Karpas-422 (cell line): Measurements from ENCODE around the gene NTM. TPM values are rescaled to one million over a fixed set of nuclear protein-coding genes. Genes with fewer than 3 reads are reported as not detected.

Experiments
- DNase-seq: peaks from one replicate; pipeline ENCODE4 v3.0.0-alpha.2; 2015
- H2AFZ ChIP-seq: fragments of 200-600 bp; sonication (generic); 2 replicates; pipeline ENCODE4 v1.6.1; 2014; ENCODE audit warnings: antibody characterized with exemption, low read length, mixed read lengths
- H3K27ac ChIP-seq: fragments of 200-600 bp; sonication (generic); 2 replicates; pipeline ENCODE4 v1.5.1; 2014; ENCODE audit warnings: mild to moderate bottlenecking, low read length, moderate library complexity
- H3K27me3 ChIP-seq: fragments of 200-600 bp; sonication (generic); 2 replicates; pipeline ENCODE4 v1.6.1; 2014; ENCODE audit warnings: low read length, mixed read lengths
- H3K36me3 ChIP-seq: fragments of 200-600 bp; sonication (generic); 2 replicates; pipeline ENCODE4 v1.6.1; 2014; ENCODE audit warnings: low read length, mixed read lengths; ENCODE audit not compliant: insufficient read depth
- H3K4me1 ChIP-seq: fragments of 200-600 bp; sonication (generic); 2 replicates; pipeline ENCODE4 v1.6.1; 2014; ENCODE audit warnings: mild to moderate bottlenecking, low read length, mixed read lengths
- H3K4me2 ChIP-seq: fragments of 200-600 bp; sonication (generic); 2 replicates; pipeline ENCODE4 v1.6.1; 2014; ENCODE audit warnings: low read length, low read depth, mild to moderate bottlenecking; ENCODE audit not compliant: poor library complexity, severe bottlenecking
- H3K4me3 ChIP-seq: fragments of 200-600 bp; sonication (generic); 2 replicates; pipeline ENCODE4 v1.5.1; 2014; ENCODE audit warnings: mild to moderate bottlenecking, antibody characterized with exemption, low read length, mixed read lengths
- H3K79me2 ChIP-seq: fragments of 200-600 bp; sonication (generic); 2 replicates; pipeline ENCODE4 v1.6.1; 2014; ENCODE audit warnings: mild to moderate bottlenecking, low read length, mixed read lengths
- H3K9ac ChIP-seq: fragments of 200-600 bp; sonication (generic); 2 replicates; pipeline ENCODE4 v1.6.0; 2014; ENCODE audit warnings: low read length
- H3K9me2 ChIP-seq: fragments of 200-600 bp; sonication (generic), shearing (Covaris generic); replicated peaks from 2 replicates; pipeline ENCODE4 v1.6.0; 2014; ENCODE audit warnings: mild to moderate bottlenecking, low read length, moderate library complexity; ENCODE audit not compliant: insufficient read depth
- H3K9me3 ChIP-seq: fragments of 300-700, 200-600 bp; sonication (generic); 2 replicates; pipeline ENCODE4 v1.6.1; 2014; ENCODE audit warnings: low read length, mixed read lengths
- H4K20me1 ChIP-seq: fragments of 200-600 bp; sonication (generic); 2 replicates; pipeline ENCODE4 v1.6.1; 2014; ENCODE audit warnings: mild to moderate bottlenecking, antibody characterized with exemption, low read length, low read depth; ENCODE audit not compliant: insufficient read depth
- total RNA-seq: library from RNA; depleted of rRNA; stranded (reverse); fragments of >200 nt; shearing (Covaris generic); gene quantifications from 2 replicates; pipeline ENCODE4 v1.2.3, GENCODE V29; 2014; ENCODE audit warnings: low replicate concordance

The NTM gene
- total RNA-seq, 1 experiment from 2014 or later: not detected

GRCh38 chr11:131809203-131809918 is 438.9 kb downstream of the NTM start:
- Histone ChIP-seq H3K4me2 (no peak overlapping the region), H3K9me3 (no peaks in the 10 kb centered on the region), H4K20me1 (no peaks in the 10 kb centered on the region), H3K9ac (no peak overlapping the region), H3K27ac (no peak overlapping the region), H3K27me3 (no peaks in the 10 kb centered on the region), H3K36me3 (no peaks in the 10 kb centered on the region), H2AFZ (no peak overlapping the region), H3K4me1 (no peaks in the 10 kb centered on the region), H3K4me3 (no peak overlapping the region), H3K9me2 (no peaks in the 10 kb centered on the region), H3K79me2 (no peaks in the 10 kb centered on the region)
- no peak for DNase-seq

GRCh38 chr11:131810541-131810940 is 440.1 kb downstream of the NTM start:
- no peaks in the 10 kb centered on the region for H3K9me2 ChIP-seq
- no peaks in the 10 kb centered on the region for H3K27me3 ChIP-seq
- no peaks in the 10 kb centered on the region for H3K9me3 ChIP-seq
- H3K4me3 ChIP-seq: no peak overlapping the region
- H3K9ac ChIP-seq: no peak overlapping the region
- no peak overlapping the region for H3K27ac ChIP-seq
- H3K4me1 ChIP-seq: no peaks in the 10 kb centered on the region
- no peak overlapping the region for H3K4me2 ChIP-seq
- no peak for DNase-seq
- no peaks in the 10 kb centered on the region for H3K36me3 ChIP-seq
- H3K79me2 ChIP-seq: no peaks in the 10 kb centered on the region
- no peak overlapping the region for H2AFZ ChIP-seq
- H4K20me1 ChIP-seq: no peaks in the 10 kb centered on the region

GRCh38 chr11:131811383-131811782 is 441.0 kb downstream of the NTM start:
- DNase-seq: no peak

GRCh38 chr11:131814108-131814507 is 443.7 kb downstream of the NTM start:
- no peaks in the 10 kb centered on the region for H3K9me3 ChIP-seq
- H4K20me1 ChIP-seq: no peaks in the 10 kb centered on the region
- H3K36me3 ChIP-seq: no peaks in the 10 kb centered on the region
- no peak overlapping the region for H3K9ac ChIP-seq
- no peak overlapping the region for H3K27ac ChIP-seq
- no peaks in the 10 kb centered on the region for H3K4me1 ChIP-seq
- H3K79me2 ChIP-seq: no peaks in the 10 kb centered on the region
- H3K27me3 ChIP-seq: no peaks in the 10 kb centered on the region
- no peak for DNase-seq
- H3K4me2 ChIP-seq: no peak overlapping the region
- no peaks in the 10 kb centered on the region for H3K9me2 ChIP-seq
- H3K4me3 ChIP-seq: no peak overlapping the region
- H2AFZ ChIP-seq: no peak overlapping the region

More at GRCh38 chr11:131811383-131811782, 441.0 kb downstream of the NTM start:
- Histone ChIP-seq H2AFZ (no peak overlapping the region), H3K79me2 (no peaks in the 10 kb centered on the region), H3K9me2 (no peaks in the 10 kb centered on the region), H3K9ac (no peak overlapping the region), H3K9me3 (no peaks in the 10 kb centered on the region), H3K4me1 (no peaks in the 10 kb centered on the region), H3K4me2 (no peak overlapping the region), H3K36me3 (no peaks in the 10 kb centered on the region), H3K27me3 (no peaks in the 10 kb centered on the region), H3K4me3 (no peak overlapping the region), H3K27ac (no peak overlapping the region), H4K20me1 (no peaks in the 10 kb centered on the region)

- Histone ChIP-seq H2AFZ (no peak overlapping the region), H3K9me3 (no peaks in the 10 kb centered on the region), H3K79me2 (no peaks in the 10 kb centered on the region), H4K20me1 (no peaks in the 10 kb centered on the region), H3K9ac (no peak overlapping the region), H3K27me3 (no peaks in the 10 kb centered on the region), H3K4me2 (no peak overlapping the region), H3K27ac (no peak overlapping the region), H3K36me3 (no peaks in the 10 kb centered on the region), H3K4me1 (no peaks in the 10 kb centered on the region), H3K9me2 (no peaks in the 10 kb centered on the region), H3K4me3 (no peak overlapping the region)
- no peak for DNase-seq
These were observed 445.2 kb downstream of the NTM start for GRCh38 chr11:131815590-131815989.

GRCh38 chr11:131816051-131816450 is 445.6 kb downstream of the NTM start:
- Histone ChIP-seq H3K79me2 (no peaks in the 10 kb centered on the region), H3K27me3 (no peaks in the 10 kb centered on the region), H3K4me1 (no peaks in the 10 kb centered on the region), H2AFZ (no peak overlapping the region), H3K9ac (no peak overlapping the region), H3K9me3 (no peaks in the 10 kb centered on the region), H4K20me1 (no peaks in the 10 kb centered on the region), H3K4me2 (no peak overlapping the region), H3K9me2 (no peaks in the 10 kb centered on the region), H3K4me3 (no peak overlapping the region), H3K36me3 (no peaks in the 10 kb centered on the region), H3K27ac (no peak overlapping the region)
- DNase-seq: no peak

- Histone ChIP-seq H2AFZ (no peak overlapping the region), H3K9me3 (no peaks in the 10 kb centered on the region), H3K9me2 (no peaks in the 10 kb centered on the region), H3K27me3 (no peaks in the 10 kb centered on the region), H3K4me3 (no peak overlapping the region), H4K20me1 (no peaks in the 10 kb centered on the region), H3K4me1 (no peaks in the 10 kb centered on the region), H3K36me3 (no peaks in the 10 kb centered on the region), H3K27ac (no peak overlapping the region), H3K4me2 (no peak overlapping the region), H3K79me2 (no peaks in the 10 kb centered on the region), H3K9ac (no peak overlapping the region)
- DNase-seq: no peak
These were observed 447.3 kb downstream of the NTM start for GRCh38 chr11:131817687-131818188.

GRCh38 chr11:131819865-131820264 is 449.4 kb downstream of the NTM start:
- H3K9me2 ChIP-seq: no peaks in the 10 kb centered on the region
- no peaks in the 10 kb centered on the region for H3K79me2 ChIP-seq
- DNase-seq: no peak
- H2AFZ ChIP-seq: no peak overlapping the region
- no peak overlapping the region for H3K9ac ChIP-seq
- H3K36me3 ChIP-seq: no peaks in the 10 kb centered on the region
- no peaks in the 10 kb centered on the region for H4K20me1 ChIP-seq
- no peaks in the 10 kb centered on the region for H3K9me3 ChIP-seq
- no peak overlapping the region for H3K4me2 ChIP-seq
- no peak overlapping the region for H3K27ac ChIP-seq
- H3K4me3 ChIP-seq: no peak overlapping the region
- H3K4me1 ChIP-seq: no peaks in the 10 kb centered on the region
- no peaks in the 10 kb centered on the region for H3K27me3 ChIP-seq
